HepG2 (cell line): ENCODE measurements around the gene MED23. TPM values are rescaled to one million over a fixed set of nuclear protein-coding genes. Genes with fewer than 3 reads are reported as not detected.

Experiments
- AGO2 ChIP-seq: fragments of 200-400 bp; formaldehyde crosslinking; optimal IDR thresholded peaks from 2 replicates; pipeline ENCODE3; 2017; ENCODE audit warnings: mild to moderate bottlenecking, low read depth, low read length, moderate library complexity
- BCL6 ChIP-seq: IDR thresholded peaks from 2 replicates; pipeline ENCODE4 v1.6.1; 2016; ENCODE audit warnings: missing genetic modification reagents, missing compliant biosample characterization
- GABPB1 ChIP-seq: IDR thresholded peaks from 2 replicates; pipeline ENCODE4 v1.6.1; 2016; ENCODE audit warnings: mild to moderate bottlenecking, missing genetic modification reagents, moderate library complexity, missing compliant biosample characterization
- HCFC1 ChIP-seq: fragments of 150-350 bp; IDR thresholded peaks from 2 replicates; pipeline ENCODE4 v1.6.1; 2014; ENCODE audit warnings: low read depth, low read length
- IRX3 ChIP-seq: sonication (generic); formaldehyde crosslinking; IDR thresholded peaks from 2 replicates; pipeline ENCODE4 v1.8.1; 2023; ENCODE audit warnings: mild to moderate bottlenecking, low read depth, missing genetic modification reagents, borderline replicate concordance
- MAFF ChIP-seq: IDR thresholded peaks from 2 replicates; pipeline ENCODE4 v1.6.1; 2011; ENCODE audit warnings: low read depth, low read length, improper control_type of control experiment
- NFE2L1 ChIP-seq: sonication (generic); formaldehyde crosslinking; IDR thresholded peaks from 2 replicates; pipeline ENCODE4 v1.4.0; 2020; ENCODE audit warnings: missing genetic modification reagents, mild to moderate bottlenecking, borderline replicate concordance
- PAF1 ChIP-seq: IDR thresholded peaks from 2 replicates; pipeline ENCODE4 v1.6.1; 2016; ENCODE audit warnings: missing genetic modification reagents, missing compliant biosample characterization
- PAX8 ChIP-seq: sonication (generic); formaldehyde crosslinking; IDR thresholded peaks from 2 replicates; pipeline ENCODE4 v1.8.0; 2022; ENCODE audit warnings: mild to moderate bottlenecking, missing genetic modification reagents, borderline replicate concordance
- ZBTB38 ChIP-seq: sonication (generic); formaldehyde crosslinking; IDR thresholded peaks from 2 replicates; pipeline ENCODE4 v1.5.1; 2020; ENCODE audit warnings: mild to moderate bottlenecking, missing genetic modification reagents
- ZNF275 ChIP-seq: sonication (generic); formaldehyde crosslinking; IDR thresholded peaks from 2 replicates; pipeline ENCODE4 v1.8.0; 2022; ENCODE audit warnings: missing genetic modification reagents, mild to moderate bottlenecking, inconsistent platforms, borderline replicate concordance
- ZNF350 ChIP-seq: sonication (generic); formaldehyde crosslinking; IDR thresholded peaks from 2 replicates; pipeline ENCODE4 v1.4.0; 2020; ENCODE audit warnings: mild to moderate bottlenecking, low read depth, missing genetic modification reagents, borderline replicate concordance
- ZNF644 ChIP-seq: IDR thresholded peaks from 2 replicates; pipeline ENCODE4 v1.6.1; 2016; ENCODE audit warnings: low read depth
- ZSCAN21 ChIP-seq: sonication (generic); formaldehyde crosslinking; IDR thresholded peaks from 2 replicates; pipeline ENCODE4 v1.8.0; 2022; ENCODE audit warnings: mild to moderate bottlenecking, missing genetic modification reagents, moderate library complexity, borderline replicate concordance
- polyA plus RNA-seq, 8 experiments: library from polyadenylated mRNA; depleted of rRNA in 3 of 8; stranded (reverse) in 7 of 8; unstranded in 1 of 8; fragments of >200 nt; fragmentation: Illumina TruSeq in 4 of 8; extraction: Trizol in 4 of 8; gene quantifications; 2 replicates each; pipeline versions ENCODE4 v1.2.1 to v1.2.3, GENCODE V29; 2011 to 2016; ENCODE audit warnings: low read depth in 4 of 8, missing spikeins in 1 of 8, mixed read lengths in 1 of 8; ENCODE audit not compliant: insufficient read depth in 1 of 8
- total RNA-seq, 5 experiments: library from RNA; depleted of rRNA; stranded (reverse); fragments of >200 nt; fragmentation: Illumina TruSeq; extraction: Trizol; gene quantifications; 2 replicates each; pipeline ENCODE4 v1.2.3, GENCODE V29; 2016; ENCODE audit warnings: low read depth in 1 of 5
- TF ChIP-seq, protein P1 (sequence below): sonication (generic); formaldehyde crosslinking; IDR thresholded peaks from 2 replicates; pipeline ENCODE4 v1.4.0; 2020; ENCODE audit warnings: missing genetic modification reagents
- TF ChIP-seq, protein P2 (sequence below): sonication (generic); formaldehyde crosslinking; IDR thresholded peaks from 2 replicates; pipeline ENCODE4 v1.4.0; 2020; ENCODE audit warnings: missing genetic modification reagents
- TF ChIP-seq, protein P3 (sequence below): sonication (generic); formaldehyde crosslinking; IDR thresholded peaks from 2 replicates; pipeline ENCODE4 v1.4.0; 2020; ENCODE audit warnings: missing genetic modification reagents

MED23 gene
- total and polyA plus RNA-seq, 2 of the 13 experiments (the other 11 are each of a cell fraction or from before 2014, with no cell fraction given): 34.9 to 50.5 TPM

DNA sequence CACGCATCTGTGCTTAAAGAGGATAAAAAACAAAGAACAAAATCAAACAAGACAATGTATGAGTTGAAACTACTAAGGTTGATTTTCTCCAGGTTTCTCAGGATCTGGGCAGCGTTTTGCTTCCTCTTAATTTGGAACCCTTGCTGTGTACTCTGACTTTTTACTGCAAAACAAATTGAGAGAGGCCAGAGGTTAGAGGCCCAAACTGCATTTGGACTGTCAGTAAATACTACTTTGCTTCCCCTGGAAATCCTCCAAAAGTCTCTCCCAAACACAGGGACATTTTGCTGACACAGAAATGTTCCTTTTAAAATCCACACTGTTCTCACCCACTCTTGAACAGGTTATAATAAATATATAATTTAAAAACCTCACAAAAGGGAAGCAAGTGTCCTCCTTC lies 53.9 kb downstream of the MED23 start (continued):
- TF ChIP-seq, protein P1, sequence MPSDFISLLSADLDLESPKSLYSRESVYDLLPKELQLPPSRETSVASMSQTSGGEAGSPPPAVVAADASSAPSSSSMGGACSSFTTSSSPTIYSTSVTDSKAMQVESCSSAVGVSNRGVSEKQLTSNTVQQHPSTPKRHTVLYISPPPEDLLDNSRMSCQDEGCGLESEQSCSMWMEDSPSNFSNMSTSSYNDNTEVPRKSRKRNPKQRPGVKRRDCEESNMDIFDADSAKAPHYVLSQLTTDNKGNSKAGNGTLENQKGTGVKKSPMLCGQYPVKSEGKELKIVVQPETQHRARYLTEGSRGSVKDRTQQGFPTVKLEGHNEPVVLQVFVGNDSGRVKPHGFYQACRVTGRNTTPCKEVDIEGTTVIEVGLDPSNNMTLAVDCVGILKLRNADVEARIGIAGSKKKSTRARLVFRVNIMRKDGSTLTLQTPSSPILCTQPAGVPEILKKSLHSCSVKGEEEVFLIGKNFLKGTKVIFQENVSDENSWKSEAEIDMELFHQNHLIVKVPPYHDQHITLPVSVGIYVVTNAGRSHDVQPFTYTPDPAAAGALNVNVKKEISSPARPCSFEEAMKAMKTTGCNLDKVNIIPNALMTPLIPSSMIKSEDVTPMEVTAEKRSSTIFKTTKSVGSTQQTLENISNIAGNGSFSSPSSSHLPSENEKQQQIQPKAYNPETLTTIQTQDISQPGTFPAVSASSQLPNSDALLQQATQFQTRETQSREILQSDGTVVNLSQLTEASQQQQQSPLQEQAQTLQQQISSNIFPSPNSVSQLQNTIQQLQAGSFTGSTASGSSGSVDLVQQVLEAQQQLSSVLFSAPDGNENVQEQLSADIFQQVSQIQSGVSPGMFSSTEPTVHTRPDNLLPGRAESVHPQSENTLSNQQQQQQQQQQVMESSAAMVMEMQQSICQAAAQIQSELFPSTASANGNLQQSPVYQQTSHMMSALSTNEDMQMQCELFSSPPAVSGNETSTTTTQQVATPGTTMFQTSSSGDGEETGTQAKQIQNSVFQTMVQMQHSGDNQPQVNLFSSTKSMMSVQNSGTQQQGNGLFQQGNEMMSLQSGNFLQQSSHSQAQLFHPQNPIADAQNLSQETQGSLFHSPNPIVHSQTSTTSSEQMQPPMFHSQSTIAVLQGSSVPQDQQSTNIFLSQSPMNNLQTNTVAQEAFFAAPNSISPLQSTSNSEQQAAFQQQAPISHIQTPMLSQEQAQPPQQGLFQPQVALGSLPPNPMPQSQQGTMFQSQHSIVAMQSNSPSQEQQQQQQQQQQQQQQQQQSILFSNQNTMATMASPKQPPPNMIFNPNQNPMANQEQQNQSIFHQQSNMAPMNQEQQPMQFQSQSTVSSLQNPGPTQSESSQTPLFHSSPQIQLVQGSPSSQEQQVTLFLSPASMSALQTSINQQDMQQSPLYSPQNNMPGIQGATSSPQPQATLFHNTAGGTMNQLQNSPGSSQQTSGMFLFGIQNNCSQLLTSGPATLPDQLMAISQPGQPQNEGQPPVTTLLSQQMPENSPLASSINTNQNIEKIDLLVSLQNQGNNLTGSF (CRISPR knock-in tag): no peak
- TF ChIP-seq ZBTB38 (CRISPR knock-in tag) (no peak), HCFC1 (no peak), GABPB1 (CRISPR knock-in tag) (no peak), NFE2L1 (no peak), AGO2 (no peak), IRX3 (CRISPR knock-in tag) (no peak), BCL6 (peak; percentile 79), PAX8 (CRISPR knock-in tag) (no peak), ZNF275 (CRISPR knock-in tag) (no peak), PAF1 (no peak), ZSCAN21 (no peak), ZNF644 (no peak), MAFF (peak; percentile 73), ZNF350 (CRISPR knock-in tag) (no peak)
- TF ChIP-seq, protein P2, sequence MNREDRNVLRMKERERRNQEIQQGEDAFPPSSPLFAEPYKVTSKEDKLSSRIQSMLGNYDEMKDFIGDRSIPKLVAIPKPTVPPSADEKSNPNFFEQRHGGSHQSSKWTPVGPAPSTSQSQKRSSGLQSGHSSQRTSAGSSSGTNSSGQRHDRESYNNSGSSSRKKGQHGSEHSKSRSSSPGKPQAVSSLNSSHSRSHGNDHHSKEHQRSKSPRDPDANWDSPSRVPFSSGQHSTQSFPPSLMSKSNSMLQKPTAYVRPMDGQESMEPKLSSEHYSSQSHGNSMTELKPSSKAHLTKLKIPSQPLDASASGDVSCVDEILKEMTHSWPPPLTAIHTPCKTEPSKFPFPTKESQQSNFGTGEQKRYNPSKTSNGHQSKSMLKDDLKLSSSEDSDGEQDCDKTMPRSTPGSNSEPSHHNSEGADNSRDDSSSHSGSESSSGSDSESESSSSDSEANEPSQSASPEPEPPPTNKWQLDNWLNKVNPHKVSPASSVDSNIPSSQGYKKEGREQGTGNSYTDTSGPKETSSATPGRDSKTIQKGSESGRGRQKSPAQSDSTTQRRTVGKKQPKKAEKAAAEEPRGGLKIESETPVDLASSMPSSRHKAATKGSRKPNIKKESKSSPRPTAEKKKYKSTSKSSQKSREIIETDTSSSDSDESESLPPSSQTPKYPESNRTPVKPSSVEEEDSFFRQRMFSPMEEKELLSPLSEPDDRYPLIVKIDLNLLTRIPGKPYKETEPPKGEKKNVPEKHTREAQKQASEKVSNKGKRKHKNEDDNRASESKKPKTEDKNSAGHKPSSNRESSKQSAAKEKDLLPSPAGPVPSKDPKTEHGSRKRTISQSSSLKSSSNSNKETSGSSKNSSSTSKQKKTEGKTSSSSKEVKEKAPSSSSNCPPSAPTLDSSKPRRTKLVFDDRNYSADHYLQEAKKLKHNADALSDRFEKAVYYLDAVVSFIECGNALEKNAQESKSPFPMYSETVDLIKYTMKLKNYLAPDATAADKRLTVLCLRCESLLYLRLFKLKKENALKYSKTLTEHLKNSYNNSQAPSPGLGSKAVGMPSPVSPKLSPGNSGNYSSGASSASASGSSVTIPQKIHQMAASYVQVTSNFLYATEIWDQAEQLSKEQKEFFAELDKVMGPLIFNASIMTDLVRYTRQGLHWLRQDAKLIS: no peak
- TF ChIP-seq, protein P3, sequence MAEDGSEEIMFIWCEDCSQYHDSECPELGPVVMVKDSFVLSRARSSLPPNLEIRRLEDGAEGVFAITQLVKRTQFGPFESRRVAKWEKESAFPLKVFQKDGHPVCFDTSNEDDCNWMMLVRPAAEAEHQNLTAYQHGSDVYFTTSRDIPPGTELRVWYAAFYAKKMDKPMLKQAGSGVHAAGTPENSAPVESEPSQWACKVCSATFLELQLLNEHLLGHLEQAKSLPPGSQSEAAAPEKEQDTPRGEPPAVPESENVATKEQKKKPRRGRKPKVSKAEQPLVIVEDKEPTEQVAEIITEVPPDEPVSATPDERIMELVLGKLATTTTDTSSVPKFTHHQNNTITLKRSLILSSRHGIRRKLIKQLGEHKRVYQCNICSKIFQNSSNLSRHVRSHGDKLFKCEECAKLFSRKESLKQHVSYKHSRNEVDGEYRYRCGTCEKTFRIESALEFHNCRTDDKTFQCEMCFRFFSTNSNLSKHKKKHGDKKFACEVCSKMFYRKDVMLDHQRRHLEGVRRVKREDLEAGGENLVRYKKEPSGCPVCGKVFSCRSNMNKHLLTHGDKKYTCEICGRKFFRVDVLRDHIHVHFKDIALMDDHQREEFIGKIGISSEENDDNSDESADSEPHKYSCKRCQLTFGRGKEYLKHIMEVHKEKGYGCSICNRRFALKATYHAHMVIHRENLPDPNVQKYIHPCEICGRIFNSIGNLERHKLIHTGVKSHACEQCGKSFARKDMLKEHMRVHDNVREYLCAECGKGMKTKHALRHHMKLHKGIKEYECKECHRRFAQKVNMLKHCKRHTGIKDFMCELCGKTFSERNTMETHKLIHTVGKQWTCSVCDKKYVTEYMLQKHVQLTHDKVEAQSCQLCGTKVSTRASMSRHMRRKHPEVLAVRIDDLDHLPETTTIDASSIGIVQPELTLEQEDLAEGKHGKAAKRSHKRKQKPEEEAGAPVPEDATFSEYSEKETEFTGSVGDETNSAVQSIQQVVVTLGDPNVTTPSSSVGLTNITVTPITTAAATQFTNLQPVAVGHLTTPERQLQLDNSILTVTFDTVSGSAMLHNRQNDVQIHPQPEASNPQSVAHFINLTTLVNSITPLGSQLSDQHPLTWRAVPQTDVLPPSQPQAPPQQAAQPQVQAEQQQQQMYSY (CRISPR knock-in tag): no peak
